Measurements from ENCODE around the gene APOBEC3H. TPM values are rescaled to one million over a fixed set of nuclear protein-coding genes. Genes with fewer than 3 reads are reported as not detected.
A peak's percentile ranks its signal among the peaks of the same experiment; 100 is the strongest.

APOBEC3H gene
- total RNA-seq, 2 experiments from 2014 or later = 0.67 to 0.85 TPM

- Mint-ChIP-seq H3K9me3 (no peaks in the 10 kb centered on the region), H3K36me3 (ENCODE audit: low read depth) (peaks cover 60% of the 10 kb centered on the region), H3K27ac (peak overlapping the region; percentile 14), H3K4me3 (no peak overlapping the region), H3K4me1 (ENCODE audit: low read depth) (peaks cover 39% of the 10 kb centered on the region), H3K27me3 (no peaks in the 10 kb centered on the region)
- ChIA-PET POLR2A (no interaction called here), CTCF (no interaction called here)
- Histone ChIP-seq H3K27ac (ENCODE audit: low read depth in 1 of 2, low read length in 2 of 2) (no peak overlapping the region), H3K36me3 (ENCODE audit: insufficient read depth, low read length) (peaks cover 59% of the 10 kb centered on the region), H3K9me3 (ENCODE audit: control insufficient read depth in 1 of 2, insufficient read depth in 1 of 2, low read length in 2 of 2) (no peaks in the 10 kb centered on the region), H3K4me3 (ENCODE audit: low read length) (no peak overlapping the region), H3K4me1 (ENCODE audit: insufficient read depth, low read length) (peaks cover 91% of the 10 kb centered on the region), H3K27me3 (ENCODE audit: control insufficient read depth in 1 of 2, insufficient read depth in 2 of 2, low read length in 2 of 2) (no peaks in the 10 kb centered on the region)
- ATAC-seq (ENCODE audit: poor library complexity) (no peak), DNase-seq (no peak)
- TF ChIP-seq CTCF (IDR thresholded peaks at IDR 0.05) = no peak
- intact Hi-C loops (cut with DNase I, micrococcal nuclease) = loop anchor here (5.0 kb wide), 2 partner anchors 33 to 42 kb away; partner anchors contain the start of gene APOBEC3F (in 1 of the 2)
These were observed 12.4 kb upstream of the APOBEC3H start for GRCh38 chr22:39084666-39085065.

- Mint-ChIP-seq H3K9me3 (no peaks in the 10 kb centered on the region), H3K27me3 (no peaks in the 10 kb centered on the region), H3K27ac (peak overlapping the region; percentile 99), H3K4me3 (no peak overlapping the region), H3K4me1 (ENCODE audit: low read depth) (peaks cover 54% of the 10 kb centered on the region), H3K36me3 (ENCODE audit: low read depth) (peaks cover 41% of the 10 kb centered on the region)
- ATAC-seq (ENCODE audit: poor library complexity) (no peak), DNase-seq (no peak)
- TF ChIP-seq CTCF (IDR thresholded peaks at IDR 0.05) = no peak
- peaks cover 36% of the 10 kb centered on the region for H3K36me3 ChIP-seq (ENCODE audit: insufficient read depth, low read length)
- H3K4me3 ChIP-seq (ENCODE audit: low read length) = no peak overlapping the region
- intact Hi-C loops (cut with DNase I, micrococcal nuclease) = loop anchor here in 1 of 2 experiments (5.0 kb wide), 1 partner anchor 45 kb away; the partner anchor contains the start of gene APOBEC3F
- CTCF ChIA-PET = interaction anchor here (0.6 kb wide), 1 partner anchor 31 kb away, joined by 3 read pairs; no protein-coding TSS in a partner anchor
- peaks cover 91% of the 10 kb centered on the region for H3K4me1 ChIP-seq (ENCODE audit: insufficient read depth, low read length)
- H3K27me3 ChIP-seq (ENCODE audit: control insufficient read depth in 1 of 2, insufficient read depth in 2 of 2, low read length in 2 of 2) = no peaks in the 10 kb centered on the region
- H3K27ac ChIP-seq (ENCODE audit: low read depth in 1 of 2, low read length in 2 of 2) = no peak overlapping the region
- no peaks in the 10 kb centered on the region for H3K9me3 ChIP-seq (ENCODE audit: control insufficient read depth in 1 of 2, insufficient read depth in 1 of 2, low read length in 2 of 2)
- POLR2A ChIA-PET = no interaction called here
These were observed 9.9 kb upstream of the APOBEC3H start for GRCh38 chr22:39087098-39087497.

- H3K4me1 Mint-ChIP-seq (ENCODE audit: low read depth) = peaks cover 64% of the 10 kb centered on the region
- peak overlapping the region in 1 of 2 donors; percentile 7 for H3K27ac ChIP-seq (ENCODE audit: low read depth in 1 of 2, low read length in 2 of 2)
- peaks cover 91% of the 10 kb centered on the region for H3K4me1 ChIP-seq (ENCODE audit: insufficient read depth, low read length)
- peaks cover 28% of the 10 kb centered on the region for H3K36me3 ChIP-seq (ENCODE audit: insufficient read depth, low read length)
- intact Hi-C loops (cut with DNase I, micrococcal nuclease) = loop anchor here in 1 of 2 experiments (5.0 kb wide), 1 partner anchor 46 kb away; the partner anchor contains the start of gene APOBEC3F
- H3K36me3 Mint-ChIP-seq (ENCODE audit: low read depth) = peaks cover 32% of the 10 kb centered on the region
- DNase-seq (no peak), ATAC-seq (ENCODE audit: poor library complexity) (no peak)
- no peak for TF ChIP-seq CTCF (IDR thresholded peaks at IDR 0.05)
- H3K27me3 ChIP-seq (ENCODE audit: control insufficient read depth in 1 of 2, insufficient read depth in 2 of 2, low read length in 2 of 2) = no peaks in the 10 kb centered on the region
- peak overlapping the region; percentile 51 for H3K4me3 Mint-ChIP-seq
- H3K9me3 Mint-ChIP-seq = no peaks in the 10 kb centered on the region
- H3K4me3 ChIP-seq (ENCODE audit: low read length) = no peak overlapping the region
- peak overlapping the region; percentile 99 for H3K27ac Mint-ChIP-seq
- ChIA-PET CTCF (interaction anchor here (0.6 to 1.2 kb wide), 2 partner anchors 9 to 162 kb away, joined by 3 read pairs; no protein-coding TSS in a partner anchor), POLR2A (interaction anchor here (1.3 to 2.7 kb wide), 2 partner anchors 8 to 11 kb away, joined by 5 to 19 read pairs; partner anchors contain the start of gene APOBEC3G)
- no peaks in the 10 kb centered on the region for H3K27me3 Mint-ChIP-seq
- H3K9me3 ChIP-seq (ENCODE audit: control insufficient read depth in 1 of 2, insufficient read depth in 1 of 2, low read length in 2 of 2) = no peaks in the 10 kb centered on the region
These were observed 9.0 kb upstream of the APOBEC3H start for GRCh38 chr22:39087881-39088684.

All from CD4-positive, alpha-beta T cell (primary cell).